GM19467 (cell line): ENCODE data around the gene ACR.

ENCODE experiments used
- ATAC-seq: cut with Tn5 transposase; IDR thresholded peaks from one replicate; pipeline ENCODE4 v1.9.1; 2021; ENCODE audit warnings: mild to moderate bottlenecking, moderate library complexity; ENCODE audit not compliant: unreplicated experiment

The ACR gene

GRCh38 chr22:50716290-50717024 is 21.5 kb upstream of the ACR start:
- no peak for ATAC-seq

GRCh38 chr22:50717709-50718351 is 20.2 kb upstream of the ACR start:
- ATAC-seq: no peak

GRCh38 chr22:50718352-50718709 is 19.7 kb upstream of the ACR start:
- ATAC-seq: no peak

- ATAC-seq: no peak
These were observed 18.1 kb upstream of the ACR start for GRCh38 chr22:50719814-50720300.

- no peak for ATAC-seq
These were observed 17.4 kb upstream of the ACR start for GRCh38 chr22:50720301-50721256.

GRCh38 chr22:50721257-50721844 is 16.7 kb upstream of the ACR start:
- no peak for ATAC-seq

- ATAC-seq: no peak
These were observed 15.8 kb upstream of the ACR start for GRCh38 chr22:50722048-50722701.

GRCh38 chr22:50722716-50723428 is 15.1 kb upstream of the ACR start:
- no peak for ATAC-seq

GRCh38 chr22:50723991-50724390 is 14.0 kb upstream of the ACR start:
- ATAC-seq: no peak

- ATAC-seq: no peak
These were observed 13.4 kb upstream of the ACR start for GRCh38 chr22:50724616-50725015.

GRCh38 chr22:50725597-50725996 is 12.4 kb upstream of the ACR start:
- no peak for ATAC-seq

GRCh38 chr22:50726643-50727340 is 11.2 kb upstream of the ACR start:
- no peak for ATAC-seq

GRCh38 chr22:50727678-50728522 is 10.1 kb upstream of the ACR start:
- no peak for ATAC-seq

GRCh38 chr22:50728523-50728931 is 9.5 kb upstream of the ACR start:
- no peak for ATAC-seq

- no peak for ATAC-seq
These were observed 8.5 kb upstream of the ACR start for GRCh38 chr22:50729391-50730012.

GRCh38 chr22:50730013-50730891 is 7.8 kb upstream of the ACR start:
- no peak for ATAC-seq
